H1 (cell line): Measurements from ENCODE around the gene MOK. TPM values are rescaled to one million over a fixed set of nuclear protein-coding genes. Genes with fewer than 3 reads are reported as not detected.
A peak's percentile ranks its signal among the peaks of the same experiment; 100 is the strongest.

Source experiments
- CTCF ChIA-PET: fragments of 300-600 bp; sonication (Branson Sonifier 250); formaldehyde crosslinking; loops from one replicate; lab custom pipeline; 2021; ENCODE audit not compliant: partially characterized antibody; lab: Charles Lee
- POLR2A ChIA-PET: fragments of 300-600 bp; sonication (Branson Sonifier 250); formaldehyde crosslinking; loops from one replicate; lab custom pipeline; 2021; ENCODE audit warnings: inconsistent platforms; ENCODE audit not compliant: partially characterized antibody; lab: Charles Lee
- DNase-seq, 2 experiments: peaks; one replicate each; pipeline versions ENCODE4 v3.0.0 to v3.0.0-alpha.2; 2010 to 2022; ENCODE audit warnings: low spot score in 2 of 2, low read depth in 1 of 2, mixed read lengths in 1 of 2
- FAIRE-seq: peaks from 2 replicates; lab custom pipeline; 2011; peaks lifted over from hg19 to GRCh38; lab: Jason Lieb, UNC
- H2AFZ ChIP-seq: 2 replicates; pipeline ENCODE4 v1.8.1; 2012; ENCODE audit warnings: low read length, inconsistent platforms
- H2AK5ac ChIP-seq: 2 replicates; pipeline ENCODE4 v1.6.1; 2013; ENCODE audit warnings: low read depth, low read length
- H2BK120ac ChIP-seq: replicated peaks from 2 replicates; pipeline ENCODE3; 2013; ENCODE audit warnings: low read depth, low read length, inconsistent platforms
- H2BK12ac ChIP-seq: 2 replicates; pipeline ENCODE4 v1.6.1; 2013; ENCODE audit warnings: low read depth, low read length
- H2BK15ac ChIP-seq: 2 replicates; pipeline ENCODE4 v1.6.1; 2013; ENCODE audit warnings: low read length
- H2BK20ac ChIP-seq: 2 replicates; pipeline ENCODE4 v1.6.1; 2013; ENCODE audit warnings: low read length
- H2BK5ac ChIP-seq: 2 replicates; pipeline ENCODE4 v1.6.1; 2013; ENCODE audit warnings: low read depth, low read length
- H3K14ac ChIP-seq: 2 replicates; pipeline ENCODE4 v1.6.1; 2013; ENCODE audit warnings: inconsistent platforms; ENCODE audit not compliant: insufficient read length
- H3K18ac ChIP-seq: 2 replicates; pipeline ENCODE4 v1.6.1; 2013; ENCODE audit warnings: low read length; ENCODE audit errors: extremely low read depth
- H3K23ac ChIP-seq: 2 replicates; pipeline ENCODE4 v1.6.1; 2013; ENCODE audit warnings: inconsistent platforms; ENCODE audit not compliant: insufficient read length
- H3K23me2 ChIP-seq: 2 replicates; pipeline ENCODE4 v1.6.1; 2013; ENCODE audit warnings: low read depth, low read length
- H3K27ac ChIP-seq: 2 replicates; pipeline ENCODE4 v1.6.1; 2011; ENCODE audit warnings: low read depth, low read length, inconsistent platforms
- H3K27me3 ChIP-seq, 4 experiments: replicated peaks in 1 of 4; 1 replicate in 1 of 4; 2 replicates in 3 of 4; pipeline versions ENCODE4 v1.6.1 to v1.8.1; 2011 to 2013; ENCODE audit warnings: low read length in 3 of 4, mild to moderate bottlenecking in 3 of 4, inconsistent platforms in 2 of 4, mixed read lengths in 2 of 4, moderate library complexity in 1 of 4; ENCODE audit not compliant: control insufficient read depth in 3 of 4, insufficient read depth in 3 of 4; ENCODE audit errors: extremely low read depth in 1 of 4
- H3K36me3 ChIP-seq, 4 experiments: 2 replicates each; pipeline versions ENCODE4 v1.6.1 to v1.8.1; 2011 to 2013; ENCODE audit warnings: mild to moderate bottlenecking in 4 of 4, low read length in 3 of 4, moderate library complexity in 2 of 4, control low read depth in 1 of 4, inconsistent platforms in 1 of 4; ENCODE audit not compliant: insufficient read depth in 4 of 4, control insufficient read depth in 2 of 4
- H3K4ac ChIP-seq: replicated peaks from 2 replicates; pipeline ENCODE3; 2013; ENCODE audit warnings: low read length, low read depth, mixed read lengths, inconsistent platforms; ENCODE audit not compliant: insufficient read length
- H3K4me1 ChIP-seq, 4 experiments: replicated peaks in 1 of 4; 1 replicate in 1 of 4; 2 replicates in 3 of 4; pipeline versions ENCODE4 v1.6.1 to v1.8.1; 2011 to 2013; ENCODE audit warnings: low read length in 3 of 4, inconsistent platforms in 2 of 4, mixed read lengths in 1 of 4; ENCODE audit not compliant: insufficient read depth in 4 of 4, control insufficient read depth in 3 of 4
- H3K4me2 ChIP-seq, 2 experiments: 2 replicates each; pipeline versions ENCODE4 v1.6.1 to v1.8.1; 2011 to 2013; ENCODE audit warnings: low read depth in 2 of 2, low read length in 2 of 2, control low read depth in 1 of 2, inconsistent platforms in 1 of 2, mild to moderate bottlenecking in 1 of 2; ENCODE audit not compliant: insufficient read depth in 1 of 2
- H3K4me3 ChIP-seq, 4 experiments: fragments of 200-600, 300-600 bp in 1 of 4; sonication (generic), shearing (Covaris generic), sonication (Bioruptor Twin) in 1 of 4; 2 replicates each; pipeline versions ENCODE4 v1.5.1 to v1.8.1; 2011 to 2016; ENCODE audit warnings: low read length in 4 of 4, low read depth in 3 of 4, control low read depth in 2 of 4, inconsistent platforms in 2 of 4, mild to moderate bottlenecking in 2 of 4, mixed read lengths in 1 of 4, moderate library complexity in 1 of 4; ENCODE audit not compliant: insufficient read depth in 2 of 4; ENCODE audit errors: extremely low read depth in 1 of 4
- H3K56ac ChIP-seq: replicated peaks from 2 replicates; pipeline ENCODE3; 2013; ENCODE audit warnings: low read depth, mild to moderate bottlenecking, mixed read lengths, low read length, inconsistent platforms; ENCODE audit not compliant: insufficient read length
- H3K79me1 ChIP-seq: 2 replicates; pipeline ENCODE4 v1.6.1; 2013; ENCODE audit warnings: low read depth, low read length, control low read depth
- H3K79me2 ChIP-seq, 2 experiments: 2 replicates each; pipeline versions ENCODE4 v1.6.1 to v1.8.1; 2012 to 2013; ENCODE audit warnings: low read length in 2 of 2, mild to moderate bottlenecking in 2 of 2, inconsistent platforms in 1 of 2; ENCODE audit not compliant: insufficient read depth in 2 of 2, control insufficient read depth in 1 of 2
- H3K9ac ChIP-seq, 4 experiments: replicated peaks in 1 of 4; 1 replicate in 1 of 4; 2 replicates in 3 of 4; pipeline versions ENCODE4 v1.6.1 to v1.8.1; 2011 to 2013; ENCODE audit warnings: low read depth in 3 of 4, low read length in 3 of 4, control low read depth in 2 of 4, mild to moderate bottlenecking in 2 of 4, moderate library complexity in 2 of 4, inconsistent platforms in 1 of 4; ENCODE audit errors: extremely low read depth in 1 of 4
- H3K9me3 ChIP-seq, 2 experiments: 2 replicates each; pipeline versions ENCODE4 v1.6.1 to v1.8.1; 2012 to 2013; ENCODE audit warnings: mild to moderate bottlenecking in 2 of 2, moderate library complexity in 2 of 2, control low read depth in 1 of 2, inconsistent platforms in 1 of 2, low read depth in 1 of 2, low read length in 1 of 2, mixed read lengths in 1 of 2; ENCODE audit not compliant: insufficient read depth in 2 of 2
- H4K20me1 ChIP-seq, 2 experiments: replicated peaks in 1 of 2; 2 replicates each; pipeline versions ENCODE3 to v1.8.1; 2011 to 2013; ENCODE audit warnings: inconsistent platforms in 2 of 2, low read length in 2 of 2, mild to moderate bottlenecking in 1 of 2; ENCODE audit not compliant: insufficient read depth in 2 of 2, control insufficient read depth in 1 of 2
- H4K5ac ChIP-seq: 2 replicates; pipeline ENCODE4 v1.6.1; 2013; ENCODE audit warnings: low read length, low read depth, mixed read lengths, inconsistent platforms; ENCODE audit not compliant: insufficient read length
- H4K8ac ChIP-seq: 2 replicates; pipeline ENCODE4 v1.8.0; 2013; ENCODE audit warnings: mild to moderate bottlenecking, moderate library complexity, low read length, inconsistent platforms; ENCODE audit not compliant: insufficient read depth; ENCODE audit errors: extremely low read depth
- H4K91ac ChIP-seq: replicated peaks from 2 replicates; pipeline ENCODE3; 2013; ENCODE audit warnings: low read length, mixed read lengths, inconsistent platforms; ENCODE audit not compliant: insufficient read length
- HDAC2 ChIP-seq, 2 experiments: fragments of 300-600 bp in 1 of 2; sonication (generic) in 1 of 2; IDR thresholded peaks; 2 replicates each; pipeline ENCODE4 v1.6.1; 2011 to 2012; ENCODE audit warnings: low read depth in 2 of 2, low read length in 2 of 2, mild to moderate bottlenecking in 2 of 2, moderate library complexity in 2 of 2, borderline replicate concordance in 1 of 2, inconsistent platforms in 1 of 2
- HDAC6 ChIP-seq: IDR thresholded peaks from one replicate; pipeline ENCODE4 v1.7.1; 2012; ENCODE audit warnings: low read depth, mild to moderate bottlenecking, inconsistent platforms, low read length, moderate library complexity
- RBBP5 ChIP-seq: IDR thresholded peaks from 2 replicates; pipeline ENCODE4 v1.7.1; 2012; ENCODE audit warnings: low read depth, mild to moderate bottlenecking, inconsistent platforms, low read length, moderate library complexity, borderline replicate concordance
- WGBS, 2 experiments: shearing (Covaris generic) in 1 of 2; methylation state at CpG; one replicate each; pipeline versions ENCODE4 v1.1.6 to v1.1.7; 2013 to 2015; ENCODE audit warnings: low lambda C conversion rate in 2 of 2, mixed read lengths in 2 of 2, inconsistent platforms in 1 of 2, low coverage in 1 of 2, missing lambda C conversion rate in 1 of 2; ENCODE audit not compliant: insufficient replicate concordance in 2 of 2, insufficient coverage in 1 of 2, insufficient read length in 1 of 2; ENCODE audit errors: extremely low coverage in 1 of 2, missing lambda C conversion rate in 1 of 2; 5-methylcytosine and 5-hydroxymethylcytosine counted together
- polyA plus RNA-seq, 7 experiments: library from polyadenylated mRNA; depleted of rRNA in 3 of 7; stranded (reverse) in 5 of 7; unstranded in 2 of 7; fragments of >200 nt in 5 of 7; fragments of 200-250 nt in 2 of 7; gene quantifications; 1 replicate in 5 of 7; 2 replicates in 1 of 7; 4 replicates in 1 of 7; pipeline versions ENCODE4 v1.2.1 to v1.2.3, GENCODE V29; 2011 to 2013; ENCODE audit warnings: missing spikeins in 2 of 7, mixed read lengths in 2 of 7
- total RNA-seq: library from RNA; stranded (reverse); fragmentation: NEBNext Ultra II Directional; extraction: Animal tissue kit (Norgen Biotek cat#: 25700); gene quantifications from 2 replicates; pipeline ENCODE4 v1.2.1, GENCODE V29; 2021

Gene MOK
- total and polyA plus RNA-seq, 2 of the 8 experiments (the other 6 are each of a cell fraction or from before 2014, with no cell fraction given) = 2.1 to 2.5 TPM

DNA sequence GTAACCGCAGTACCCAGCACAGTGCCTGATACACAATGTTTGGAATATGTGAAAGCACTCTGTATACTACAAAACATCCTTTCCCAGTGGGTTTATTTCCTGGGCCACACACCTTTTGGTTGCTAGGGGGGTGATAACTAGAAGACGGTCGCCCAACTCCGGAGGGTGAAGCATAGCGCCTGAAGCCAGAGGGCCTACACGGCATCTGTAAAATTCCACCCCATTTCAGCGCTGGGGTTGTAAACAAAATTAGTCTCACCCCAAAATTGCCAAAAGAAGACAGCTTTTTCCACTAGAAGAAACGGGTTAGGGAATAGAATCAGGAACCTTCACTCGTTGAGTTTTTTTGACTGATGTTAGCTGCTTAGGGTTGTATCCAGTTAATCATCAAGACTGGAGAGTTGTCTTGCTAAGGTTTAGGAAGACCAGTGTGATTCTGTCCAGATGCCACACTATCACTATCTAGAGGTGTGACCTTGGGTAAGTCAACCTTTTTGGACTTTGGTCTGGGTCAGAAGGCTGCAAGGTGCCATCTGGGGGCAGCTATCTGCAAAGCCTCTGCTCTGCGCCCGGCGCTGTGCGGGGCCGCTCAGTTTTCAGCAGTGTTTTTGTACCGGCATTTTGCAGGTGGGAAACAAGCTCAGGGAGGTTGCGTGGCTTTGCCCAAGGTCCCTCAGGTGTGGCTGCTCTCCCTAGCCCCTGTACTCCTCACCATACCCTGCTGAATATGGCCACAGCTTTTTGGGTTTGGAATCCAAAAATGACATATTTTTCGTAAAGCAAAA is 15.9 kb upstream of the MOK start:
- Histone ChIP-seq H3K56ac (no peak overlapping the region), H2BK5ac (no peak overlapping the region), H2BK12ac (no peak overlapping the region), H4K5ac (no peak overlapping the region), H3K4me1 (peaks cover 0 to 9% (median 4%) of the 10 kb centered on the region in 4 experiments; a peak in 4 of 7 replicates), H3K79me1 (no peaks in the 10 kb centered on the region; the same call in 1 of the 2 replicates), H2AFZ (no peak overlapping the region), H2BK15ac (no peak overlapping the region), H4K91ac (no peak overlapping the region), H3K9me3 (no peaks in the 10 kb centered on the region), H2BK120ac (no peak overlapping the region), H4K8ac (no peak overlapping the region; the same call in 1 of the 2 replicates), H3K4me2 (peak overlapping the region; percentile 72 to 83), H3K9ac (peak overlapping the region in 2 of 4 experiments; percentile 63; a peak in 3 of 7 replicates), H3K4ac (no peak overlapping the region), H3K36me3 (peaks cover 0 to 1% (median 0%) of the 10 kb centered on the region in 4 experiments; a peak in 1 of 8 replicates), H3K4me3 (peak overlapping the region; percentile 78 to 97 (median 86)), H3K14ac (no peak overlapping the region), H4K20me1 (peaks cover 0 to 2% of the 10 kb centered on the region in 2 experiments), H3K27ac (no peak overlapping the region), H2AK5ac (no peak overlapping the region), H3K27me3 (0 out of 7 replicates have a peak, but pooled peaks cover 0 to 2% (median 0%) of the 10 kb centered on the region in 4 experiments), H3K23ac (no peak overlapping the region), H3K23me2 (peaks cover 17% of the 10 kb centered on the region), H3K18ac (no peak overlapping the region), H3K79me2 (no peaks in the 10 kb centered on the region; a peak in 1 of 4 replicates), H2BK20ac (no peak overlapping the region)
- ChIA-PET CTCF (interaction anchor here (0.6 to 3.7 kb wide), 9 partner anchors 12 to 225 kb away, joined by 3 to 22 read pairs (median 4); partner anchors contain the start of gene MOK), POLR2A (interaction anchor here (0.8 to 1.6 kb wide), 4 partner anchors 14 to 233 kb away, joined by 3 to 5 read pairs (median 3); no protein-coding TSS in a partner anchor)
- no peak for FAIRE-seq
- WGBS, 2 experiments = 93% methylated on average over 17 of the region's 17 CpGs; no CpG with 5 or more reads in 1 of the 2 experiments
- DNase-seq = no peak
- TF ChIP-seq RBBP5 (no peak), HDAC2 (IDR thresholded peaks at IDR 0.05; ENCODE audit: borderline replicate concordance in 1 of 2, low read depth in 2 of 2, low read length in 2 of 2) (no peak), HDAC6 (no peak)
